Smooth muscle cell (in vitro differentiated cells): ENCODE measurements around the gene C20orf141. TPM values are rescaled to one million over a fixed set of nuclear protein-coding genes. Genes with fewer than 3 reads are reported as not detected.

ENCODE experiments used
- DNase-seq: peaks from one replicate; lab custom pipeline; 2025; ENCODE audit not compliant: unreplicated experiment; lab: John Stamatoyannopoulos, UW
- H2AFZ ChIP-seq: fragments of 200-600 bp; sonication (generic); 2 replicates; pipeline ENCODE4 v1.6.0; 2016; ENCODE audit warnings: antibody characterized with exemption, low read depth, mild to moderate bottlenecking
- H3F3A ChIP-seq: fragments of 200-600 bp; sonication (generic); 2 replicates; pipeline ENCODE4 v1.6.0; 2017; ENCODE audit warnings: antibody characterized with exemption, low read depth
- H3K27ac ChIP-seq: fragments of 200-600 bp; sonication (generic); 2 replicates; pipeline ENCODE4 v1.5.1; 2016; ENCODE audit warnings: low read depth, mild to moderate bottlenecking
- H3K27me3 ChIP-seq: fragments of 200-600 bp; sonication (generic); 2 replicates; pipeline ENCODE4 v1.6.1; 2016; ENCODE audit warnings: low read depth, mild to moderate bottlenecking
- H3K36me3 ChIP-seq: fragments of 200-600 bp; sonication (generic); 2 replicates; pipeline ENCODE4 v1.5.1; 2016; ENCODE audit warnings: low read depth
- H3K4me1 ChIP-seq: fragments of 200-600 bp; sonication (generic); 2 replicates; pipeline ENCODE4 v1.5.1; 2016; ENCODE audit warnings: low read depth
- H3K4me2 ChIP-seq: fragments of 200-600 bp; sonication (generic); 2 replicates; pipeline ENCODE4 v1.6.0; 2016; ENCODE audit warnings: mild to moderate bottlenecking
- H3K4me3 ChIP-seq: fragments of 200-600 bp; sonication (generic); 2 replicates; pipeline ENCODE4 v1.5.1; 2016; ENCODE audit warnings: mild to moderate bottlenecking
- H3K79me2 ChIP-seq: fragments of 200-600 bp; sonication (generic); 2 replicates; pipeline ENCODE4 v1.6.0; 2016; ENCODE audit warnings: low read depth, mild to moderate bottlenecking
- H3K9ac ChIP-seq: fragments of 200-600 bp; sonication (generic); 2 replicates; pipeline ENCODE4 v1.6.0; 2016; ENCODE audit warnings: low read depth
- H3K9me3 ChIP-seq: fragments of 200-600 bp; sonication (generic); replicated peaks from 2 replicates; pipeline ENCODE4 v1.5.1; 2016; ENCODE audit warnings: low read depth
- H4K20me1 ChIP-seq: fragments of 200-600 bp; sonication (generic); 2 replicates; pipeline ENCODE4 v1.6.0; 2016; ENCODE audit warnings: low read depth
- CTCF ChIP-seq: fragments of 200-600 bp; sonication (generic); IDR thresholded peaks from 2 replicates; pipeline ENCODE4 v1.5.1; 2017; ENCODE audit warnings: borderline replicate concordance, mild to moderate bottlenecking, antibody characterized with exemption; ENCODE audit not compliant: insufficient read depth, poor library complexity, severe bottlenecking
- WGBS: methylation state at CpG from one replicate; pipeline ENCODE4 v1.1.7; 2016; ENCODE audit warnings: low lambda C conversion rate; 5-methylcytosine and 5-hydroxymethylcytosine counted together
- polyA plus RNA-seq: library from polyadenylated mRNA; unstranded; fragments of >200 nt; fragmentation: Nextera tagmentation; extraction: Ambion mirVana; gene quantifications from 2 replicates; pipeline ENCODE4 v1.2.1, GENCODE V29; 2016
- total RNA-seq: library from RNA; depleted of rRNA; stranded (reverse); fragments of >200 nt; gene quantifications from 2 replicates; pipeline ENCODE4 v1.2.3, GENCODE V29; 2014

Gene C20orf141
- total and polyA plus RNA-seq, 2 experiments from 2014 or later: not detected

GRCh38 chr20:2845607-2846006 is 30.8 kb downstream of the C20orf141 start:
- H2AFZ ChIP-seq: no peak overlapping the region
- no peak overlapping the region for H3K9ac ChIP-seq
- no peak for TF ChIP-seq CTCF
- no peaks in the 10 kb centered on the region for H3K9me3 ChIP-seq
- H3K27ac ChIP-seq: no peak overlapping the region
- no peak overlapping the region for H3K4me3 ChIP-seq
- WGBS: 94% methylated on average over 2 of the region's 2 CpGs
- no peaks in the 10 kb centered on the region for H3K36me3 ChIP-seq
- no peaks in the 10 kb centered on the region for H3K27me3 ChIP-seq
- H3K79me2 ChIP-seq: peaks cover 15% of the 10 kb centered on the region
- no peak overlapping the region for H3K4me2 ChIP-seq
- H4K20me1 ChIP-seq: no peaks in the 10 kb centered on the region
- DNase-seq: no peak
- peaks cover 4% of the 10 kb centered on the region for H3K4me1 ChIP-seq
- H3F3A ChIP-seq: peaks cover 3% of the 10 kb centered on the region

- Histone ChIP-seq H3K27ac (no peak overlapping the region), H3K9ac (no peak overlapping the region), H4K20me1 (no peaks in the 10 kb centered on the region), H3K4me3 (no peak overlapping the region), H3K4me1 (no peaks in the 10 kb centered on the region), H3K79me2 (peaks cover 11% of the 10 kb centered on the region), H3K9me3 (no peaks in the 10 kb centered on the region), H3K27me3 (no peaks in the 10 kb centered on the region), H3K4me2 (no peak overlapping the region), H2AFZ (no peak overlapping the region), H3F3A (no peaks in the 10 kb centered on the region), H3K36me3 (no peaks in the 10 kb centered on the region)
- no peak for TF ChIP-seq CTCF
- no peak for DNase-seq
- 96% methylated on average over 5 of the region's 5 CpGs for WGBS
These were observed 31.9 kb downstream of the C20orf141 start for GRCh38 chr20:2846698-2847097.

- H3K4me3 ChIP-seq: no peak overlapping the region
- no peak for DNase-seq
These were observed 33.0 kb downstream of the C20orf141 start for GRCh38 chr20:2847802-2848201.

More at GRCh38 chr20:2847802-2848201, 33.0 kb downstream of the C20orf141 start:
- no peaks in the 10 kb centered on the region for H3K9me3 ChIP-seq
- H3K27ac ChIP-seq: no peak overlapping the region
- no peaks in the 10 kb centered on the region for H3K36me3 ChIP-seq
- 89% methylated on average over 4 of the region's 4 CpGs for WGBS
- H3K79me2 ChIP-seq: peaks cover 5% of the 10 kb centered on the region
- no peaks in the 10 kb centered on the region for H3F3A ChIP-seq
- peaks cover 6% of the 10 kb centered on the region for H4K20me1 ChIP-seq
- no peaks in the 10 kb centered on the region for H3K4me1 ChIP-seq
- no peak for TF ChIP-seq CTCF
- no peak overlapping the region for H3K4me2 ChIP-seq
- H2AFZ ChIP-seq: no peak overlapping the region
- H3K9ac ChIP-seq: no peak overlapping the region
- no peaks in the 10 kb centered on the region for H3K27me3 ChIP-seq
